Ishikawa (cell line): ENCODE results near the gene SMU1.
A peak's percentile ranks its signal among the peaks of the same experiment; 100 is the strongest.

Experiments used
- CEBPB ChIP-seq: IDR thresholded peaks from 2 replicates; pipeline ENCODE4 v1.6.1; 2012
- CREB1 ChIP-seq: IDR thresholded peaks from 2 replicates; pipeline ENCODE4 v1.6.1; 2012; ENCODE audit warnings: low read depth
- EGR1 ChIP-seq: IDR thresholded peaks from 2 replicates; pipeline ENCODE4 v1.6.1; 2012
- EP300 ChIP-seq: IDR thresholded peaks from 2 replicates; pipeline ENCODE4 v1.6.1; 2012; ENCODE audit warnings: borderline replicate concordance
- FOXM1 ChIP-seq: IDR thresholded peaks from 2 replicates; pipeline ENCODE4 v1.6.1; 2012; ENCODE audit warnings: low read depth, borderline replicate concordance
- NFIC ChIP-seq: IDR thresholded peaks from 2 replicates; pipeline ENCODE4 v1.6.1; 2012
- RAD21 ChIP-seq: IDR thresholded peaks from 2 replicates; pipeline ENCODE4 v1.6.1; 2012; ENCODE audit warnings: low read depth
- TAF1 ChIP-seq: IDR thresholded peaks from 2 replicates; pipeline ENCODE4 v1.6.1; 2012; ENCODE audit warnings: low read depth, mild to moderate bottlenecking
- TCF12 ChIP-seq: IDR thresholded peaks from 2 replicates; pipeline ENCODE4 v1.6.1; 2012; ENCODE audit warnings: low read depth
- TEAD4 ChIP-seq: IDR thresholded peaks from 2 replicates; pipeline ENCODE4 v1.6.1; 2012
- USF1 ChIP-seq: IDR thresholded peaks from 2 replicates; pipeline ENCODE4 v1.6.1; 2012
- YY1 ChIP-seq: IDR thresholded peaks from 2 replicates; pipeline ENCODE4 v1.6.1; 2012; ENCODE audit warnings: low read depth
- ZBTB7A ChIP-seq: IDR thresholded peaks from 2 replicates; pipeline ENCODE4 v1.6.1; 2012; ENCODE audit warnings: low read depth
- TF ChIP-seq, protein P1 (sequence below): IDR thresholded peaks from 2 replicates; pipeline ENCODE4 v1.6.1; 2012
- TF ChIP-seq, protein P2 (sequence below): IDR thresholded peaks from 2 replicates; pipeline ENCODE4 v1.6.1; 2012; ENCODE audit warnings: low read depth, mild to moderate bottlenecking

Gene SMU1

GRCh38 chr9:33048054-33048465, 28.4 kb downstream of the SMU1 start:
- TF ChIP-seq CEBPB (no peak), RAD21 (no peak), TAF1 (no peak), FOXM1 (no peak), EGR1 (no peak), TEAD4 (no peak), CREB1 (no peak), ZBTB7A (no peak), YY1 (no peak), EP300 (no peak), NFIC (no peak), USF1 (no peak), TCF12 (no peak)
- TF ChIP-seq, protein P1, sequence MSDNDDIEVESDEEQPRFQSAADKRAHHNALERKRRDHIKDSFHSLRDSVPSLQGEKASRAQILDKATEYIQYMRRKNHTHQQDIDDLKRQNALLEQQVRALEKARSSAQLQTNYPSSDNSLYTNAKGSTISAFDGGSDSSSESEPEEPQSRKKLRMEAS: no peak
- TF ChIP-seq, protein P2, sequence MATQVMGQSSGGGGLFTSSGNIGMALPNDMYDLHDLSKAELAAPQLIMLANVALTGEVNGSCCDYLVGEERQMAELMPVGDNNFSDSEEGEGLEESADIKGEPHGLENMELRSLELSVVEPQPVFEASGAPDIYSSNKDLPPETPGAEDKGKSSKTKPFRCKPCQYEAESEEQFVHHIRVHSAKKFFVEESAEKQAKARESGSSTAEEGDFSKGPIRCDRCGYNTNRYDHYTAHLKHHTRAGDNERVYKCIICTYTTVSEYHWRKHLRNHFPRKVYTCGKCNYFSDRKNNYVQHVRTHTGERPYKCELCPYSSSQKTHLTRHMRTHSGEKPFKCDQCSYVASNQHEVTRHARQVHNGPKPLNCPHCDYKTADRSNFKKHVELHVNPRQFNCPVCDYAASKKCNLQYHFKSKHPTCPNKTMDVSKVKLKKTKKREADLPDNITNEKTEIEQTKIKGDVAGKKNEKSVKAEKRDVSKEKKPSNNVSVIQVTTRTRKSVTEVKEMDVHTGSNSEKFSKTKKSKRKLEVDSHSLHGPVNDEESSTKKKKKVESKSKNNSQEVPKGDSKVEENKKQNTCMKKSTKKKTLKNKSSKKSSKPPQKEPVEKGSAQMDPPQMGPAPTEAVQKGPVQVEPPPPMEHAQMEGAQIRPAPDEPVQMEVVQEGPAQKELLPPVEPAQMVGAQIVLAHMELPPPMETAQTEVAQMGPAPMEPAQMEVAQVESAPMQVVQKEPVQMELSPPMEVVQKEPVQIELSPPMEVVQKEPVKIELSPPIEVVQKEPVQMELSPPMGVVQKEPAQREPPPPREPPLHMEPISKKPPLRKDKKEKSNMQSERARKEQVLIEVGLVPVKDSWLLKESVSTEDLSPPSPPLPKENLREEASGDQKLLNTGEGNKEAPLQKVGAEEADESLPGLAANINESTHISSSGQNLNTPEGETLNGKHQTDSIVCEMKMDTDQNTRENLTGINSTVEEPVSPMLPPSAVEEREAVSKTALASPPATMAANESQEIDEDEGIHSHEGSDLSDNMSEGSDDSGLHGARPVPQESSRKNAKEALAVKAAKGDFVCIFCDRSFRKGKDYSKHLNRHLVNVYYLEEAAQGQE: no peak

DNA sequence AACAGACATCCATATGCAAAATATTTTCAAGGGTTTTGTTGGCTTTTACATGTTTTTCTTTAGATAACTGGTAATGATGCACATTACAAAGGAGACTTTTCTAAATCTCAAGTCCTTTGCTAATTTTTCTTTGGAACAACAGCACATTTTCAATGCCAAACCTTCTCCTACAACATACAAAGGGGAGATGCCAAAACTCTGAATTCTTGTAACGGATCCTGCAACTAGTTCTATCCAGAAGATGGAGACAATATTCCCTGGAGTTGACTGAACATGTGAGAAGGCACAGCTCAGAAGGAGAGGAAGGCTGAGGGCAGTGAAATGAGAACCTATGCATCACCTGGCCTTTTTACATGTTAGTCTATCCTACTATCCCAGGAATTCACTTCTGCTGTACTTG, 30.4 kb downstream of the SMU1 start:
- TF ChIP-seq ZBTB7A (no peak), CREB1 (no peak), TEAD4 (no peak), YY1 (no peak), EP300 (no peak), CEBPB (no peak), TCF12 (no peak), NFIC (no peak)

DNA sequence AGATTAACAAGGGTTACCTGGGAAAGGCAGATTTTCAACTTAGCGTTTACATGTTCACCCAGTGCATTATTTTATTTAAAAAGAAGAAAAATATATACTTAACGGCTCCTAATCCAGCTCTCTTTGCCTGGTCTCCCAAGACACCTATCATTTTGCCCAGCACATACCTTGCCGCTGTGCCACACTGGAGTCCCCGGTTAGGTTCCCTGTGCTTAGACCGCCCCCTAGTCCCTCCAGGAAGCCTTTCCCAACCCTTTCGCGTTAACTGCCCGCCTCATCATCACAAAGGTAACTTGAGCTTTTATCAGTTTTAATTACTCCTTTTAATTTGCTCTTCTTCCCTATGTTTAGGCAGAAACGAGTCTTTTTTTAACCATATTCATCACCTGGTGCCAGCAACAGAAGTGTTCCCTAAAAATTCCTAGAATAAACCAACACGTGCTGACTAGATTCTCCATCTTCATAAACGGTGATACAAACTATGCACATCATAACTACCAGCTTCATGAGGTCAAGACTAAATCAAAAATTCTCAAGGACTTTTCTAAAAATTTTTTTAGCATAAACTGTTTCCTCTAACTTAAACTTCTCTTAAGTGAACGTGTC, 31.7 kb downstream of the SMU1 start:
- no peak for TF ChIP-seq TCF12
- TF ChIP-seq TEAD4: no peak
- no peak for TF ChIP-seq TAF1
- no peak for TF ChIP-seq CEBPB
- peak; percentile 36; the same call in 1 of the 2 replicates for TF ChIP-seq RAD21
- TF ChIP-seq USF1: no peak

DNA sequence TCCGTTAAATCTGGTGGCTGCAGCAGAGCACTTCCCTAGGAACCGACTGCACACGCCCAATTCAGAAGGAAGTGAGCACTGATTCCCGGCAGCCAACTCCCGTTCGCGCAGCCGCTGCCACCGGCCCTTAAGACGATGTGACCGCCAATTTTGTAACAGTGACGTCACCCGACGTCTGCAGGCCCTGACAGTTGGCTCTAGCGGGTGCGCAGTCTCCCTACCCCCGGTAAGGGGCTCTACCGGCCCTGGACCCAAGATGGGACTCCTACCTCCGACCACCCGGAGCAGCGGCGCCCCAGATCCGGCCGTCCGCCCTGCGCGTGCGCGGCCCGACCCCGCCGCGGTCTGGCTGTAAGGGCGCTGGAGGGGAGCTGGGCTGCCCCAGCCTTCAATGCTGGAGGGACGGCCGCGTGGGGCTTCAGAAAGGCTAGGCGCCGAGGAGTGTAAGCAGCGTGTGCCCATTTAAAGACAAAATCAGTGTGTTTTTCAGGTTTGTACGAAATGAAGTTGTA, 32.3 kb downstream of the SMU1 start:
- TF ChIP-seq, protein P1: peak; percentile 71
- TF ChIP-seq, protein P2: no peak
- TF ChIP-seq CREB1: peak; percentile 80
- peak; percentile 31; the same call in 1 of the 2 replicates for TF ChIP-seq TCF12
- TF ChIP-seq YY1: no peak
- TF ChIP-seq CEBPB: no peak
- no peak for TF ChIP-seq RAD21
- peak; percentile 26; the same call in 1 of the 2 replicates for TF ChIP-seq NFIC
- TF ChIP-seq ZBTB7A: peak; percentile 65; the same call in 1 of the 2 replicates
- peak; percentile 34; the same call in 1 of the 2 replicates for TF ChIP-seq TAF1
- no peak; the same call in 1 of the 2 replicates for TF ChIP-seq USF1
- no peak for TF ChIP-seq TEAD4
- TF ChIP-seq EGR1: no peak

DNA sequence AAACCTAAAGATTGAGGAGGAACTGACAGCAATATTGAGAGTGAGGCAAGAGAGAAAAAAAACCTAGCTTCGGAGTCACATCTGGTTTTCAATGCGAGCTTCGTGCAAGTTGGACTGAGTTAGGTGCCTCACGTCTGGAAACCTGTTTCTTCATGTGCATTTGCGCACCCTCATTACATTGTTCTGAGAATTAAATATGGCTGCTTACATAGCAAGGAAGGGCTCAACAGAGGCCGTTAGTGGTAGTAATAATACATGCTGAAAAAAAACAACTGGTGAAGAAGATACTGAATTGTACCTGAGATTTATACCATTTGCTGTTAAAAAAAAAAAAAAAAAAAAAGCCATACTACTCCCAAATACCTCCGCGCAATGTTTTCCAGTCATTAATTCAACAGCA, 32.8 kb downstream of the SMU1 start:
- TF ChIP-seq TEAD4 (no peak), ZBTB7A (no peak), NFIC (no peak), CREB1 (no peak), TAF1 (no peak), EGR1 (no peak)
